ENCODE data around the gene NOC2L.

DNA sequence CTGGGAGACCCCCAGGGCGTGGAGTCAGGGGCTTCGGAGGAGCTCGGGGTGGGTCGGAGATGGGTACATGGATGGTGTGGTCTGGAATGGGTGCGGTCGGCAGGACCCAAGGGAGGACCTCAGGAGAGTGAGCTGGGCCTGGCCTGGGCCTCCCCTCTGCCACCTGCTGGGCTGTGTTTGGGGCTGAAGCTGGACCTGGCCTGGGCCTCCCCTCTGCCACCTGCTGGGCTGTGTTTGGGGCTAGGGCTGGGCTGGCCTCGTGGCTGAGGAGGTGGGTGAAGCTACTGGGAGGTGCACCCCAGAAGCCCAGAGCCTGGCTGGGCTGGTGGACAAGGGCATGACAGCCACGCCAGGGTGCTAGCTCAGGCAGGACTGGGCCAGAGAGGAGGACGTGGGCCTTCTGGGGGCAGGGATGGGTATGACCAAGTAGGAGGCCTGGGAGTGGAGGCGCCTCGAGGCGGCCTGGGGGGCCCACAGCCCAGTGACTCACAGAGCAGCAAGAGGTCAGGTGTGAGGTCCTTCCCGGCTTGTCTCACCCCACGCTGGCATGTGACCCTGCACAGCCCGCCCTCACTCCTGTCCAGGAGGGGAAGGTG, 20.9 kb downstream of the NOC2L start:
- TF ChIP-seq, protein P1, sequence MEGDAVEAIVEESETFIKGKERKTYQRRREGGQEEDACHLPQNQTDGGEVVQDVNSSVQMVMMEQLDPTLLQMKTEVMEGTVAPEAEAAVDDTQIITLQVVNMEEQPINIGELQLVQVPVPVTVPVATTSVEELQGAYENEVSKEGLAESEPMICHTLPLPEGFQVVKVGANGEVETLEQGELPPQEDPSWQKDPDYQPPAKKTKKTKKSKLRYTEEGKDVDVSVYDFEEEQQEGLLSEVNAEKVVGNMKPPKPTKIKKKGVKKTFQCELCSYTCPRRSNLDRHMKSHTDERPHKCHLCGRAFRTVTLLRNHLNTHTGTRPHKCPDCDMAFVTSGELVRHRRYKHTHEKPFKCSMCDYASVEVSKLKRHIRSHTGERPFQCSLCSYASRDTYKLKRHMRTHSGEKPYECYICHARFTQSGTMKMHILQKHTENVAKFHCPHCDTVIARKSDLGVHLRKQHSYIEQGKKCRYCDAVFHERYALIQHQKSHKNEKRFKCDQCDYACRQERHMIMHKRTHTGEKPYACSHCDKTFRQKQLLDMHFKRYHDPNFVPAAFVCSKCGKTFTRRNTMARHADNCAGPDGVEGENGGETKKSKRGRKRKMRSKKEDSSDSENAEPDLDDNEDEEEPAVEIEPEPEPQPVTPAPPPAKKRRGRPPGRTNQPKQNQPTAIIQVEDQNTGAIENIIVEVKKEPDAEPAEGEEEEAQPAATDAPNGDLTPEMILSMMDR (IDR thresholded peaks at IDR 0.05), result no peak
- TF ChIP-seq EZH2phosphoT487 (IDR thresholded peaks at IDR 0.05), result no peak

All from neural progenitor cell (in vitro differentiated cells).